ENCODE measurements around the gene FCRLB.

DNA sequence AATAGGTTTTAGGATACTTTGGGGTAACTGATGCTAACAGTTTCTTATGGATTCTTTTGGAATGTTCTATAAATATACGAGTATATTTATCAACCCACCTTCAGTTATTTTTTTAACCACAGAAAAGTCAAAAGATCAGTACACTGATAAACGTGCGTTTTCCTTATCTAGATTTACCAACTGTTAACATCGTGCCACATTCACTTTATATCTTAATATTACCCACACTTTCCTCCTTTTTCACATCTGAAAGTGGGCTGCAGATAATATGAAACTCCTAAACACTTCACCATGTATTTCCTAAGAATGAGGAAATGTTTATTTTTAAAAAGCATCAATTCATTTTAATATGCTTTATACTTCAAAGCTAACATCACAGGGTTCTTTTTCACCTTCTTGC lies 52.4 kb downstream of the FCRLB start:
- TF ChIP-seq, protein P1, sequence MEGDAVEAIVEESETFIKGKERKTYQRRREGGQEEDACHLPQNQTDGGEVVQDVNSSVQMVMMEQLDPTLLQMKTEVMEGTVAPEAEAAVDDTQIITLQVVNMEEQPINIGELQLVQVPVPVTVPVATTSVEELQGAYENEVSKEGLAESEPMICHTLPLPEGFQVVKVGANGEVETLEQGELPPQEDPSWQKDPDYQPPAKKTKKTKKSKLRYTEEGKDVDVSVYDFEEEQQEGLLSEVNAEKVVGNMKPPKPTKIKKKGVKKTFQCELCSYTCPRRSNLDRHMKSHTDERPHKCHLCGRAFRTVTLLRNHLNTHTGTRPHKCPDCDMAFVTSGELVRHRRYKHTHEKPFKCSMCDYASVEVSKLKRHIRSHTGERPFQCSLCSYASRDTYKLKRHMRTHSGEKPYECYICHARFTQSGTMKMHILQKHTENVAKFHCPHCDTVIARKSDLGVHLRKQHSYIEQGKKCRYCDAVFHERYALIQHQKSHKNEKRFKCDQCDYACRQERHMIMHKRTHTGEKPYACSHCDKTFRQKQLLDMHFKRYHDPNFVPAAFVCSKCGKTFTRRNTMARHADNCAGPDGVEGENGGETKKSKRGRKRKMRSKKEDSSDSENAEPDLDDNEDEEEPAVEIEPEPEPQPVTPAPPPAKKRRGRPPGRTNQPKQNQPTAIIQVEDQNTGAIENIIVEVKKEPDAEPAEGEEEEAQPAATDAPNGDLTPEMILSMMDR (IDR thresholded peaks at IDR 0.05; ENCODE audit: low read depth, low read length, poor library complexity, severe bottlenecking) = no peak
- no peak for TF ChIP-seq EZH2phosphoT487 (IDR thresholded peaks at IDR 0.05; ENCODE audit: borderline replicate concordance, low read length)

Measured in DOHH2 (cell line).